NCI-H128 (cell line): ENCODE results near the gene CABP4.

Experiments used
- DNase-seq: peaks from one replicate; lab custom pipeline; 2025; ENCODE audit not compliant: unreplicated experiment; lab: John Stamatoyannopoulos, UW

Gene CABP4

GRCh38 chr11:67435031-67435726, 20.0 kb upstream of the CABP4 start:
- DNase-seq: no peak

- no peak for DNase-seq
Measured at GRCh38 chr11:67435727-67436458, 19.3 kb upstream of the CABP4 start.

GRCh38 chr11:67436459-67437081, 18.6 kb upstream of the CABP4 start:
- no peak for DNase-seq

- DNase-seq: no peak
Measured at GRCh38 chr11:67437082-67437808, 17.9 kb upstream of the CABP4 start, which contains the start of gene PTPRCAP. TSS of gene PTPRCAP (minus strand) at chr11:67437682. CDS start at chr11:67437619, 63 bp downstream.

GRCh38 chr11:67437809-67438157, 17.4 kb upstream of the CABP4 start:
- no peak for DNase-seq

- DNase-seq: no peak
Measured at GRCh38 chr11:67438158-67438902, 16.8 kb upstream of the CABP4 start.

- no peak for DNase-seq
Measured at GRCh38 chr11:67439321-67440228, 15.6 kb upstream of the CABP4 start.

- DNase-seq: no peak
Measured at GRCh38 chr11:67440229-67441097, 14.7 kb upstream of the CABP4 start.

- no peak for DNase-seq
Measured at GRCh38 chr11:67441098-67441563, 14.0 kb upstream of the CABP4 start.

- DNase-seq: no peak
Measured at GRCh38 chr11:67441731-67442351, 13.3 kb upstream of the CABP4 start.

GRCh38 chr11:67442504-67443404, 12.4 kb upstream of the CABP4 start:
- DNase-seq: no peak

GRCh38 chr11:67445515-67445914, 9.6 kb upstream of the CABP4 start:
- DNase-seq: no peak

- no peak for DNase-seq
Measured at GRCh38 chr11:67448220-67448609, 6.9 kb upstream of the CABP4 start.

GRCh38 chr11:67449116-67449844, 5.9 kb upstream of the CABP4 start:
- no peak for DNase-seq

GRCh38 chr11:67450796-67451657, 4.1 kb upstream of the CABP4 start:
- DNase-seq: no peak

- DNase-seq: no peak
Measured at GRCh38 chr11:67451658-67451976, 3.5 kb upstream of the CABP4 start.
